SK-N-SH (cell line): ENCODE measurements around the gene ULK3. TPM values are rescaled to one million over a fixed set of nuclear protein-coding genes. Genes with fewer than 3 reads are reported as not detected.

Experiments used
- CTCF ChIA-PET: fragments of 300-600, 350-600 bp; formaldehyde crosslinking; extraction: SDS; loops from one replicate; lab custom pipeline; 2021; lab: Yijun Ruan, JAX
- POLR2A ChIA-PET: fragments of 350-600 bp; sonication (Branson Sonifier 250); formaldehyde crosslinking; extraction: SDS; loops from one replicate; lab custom pipeline; 2020; ENCODE audit warnings: antibody characterized with exemption, inconsistent platforms; lab: Yijun Ruan, JAX
- DNase-seq: peaks from one replicate; pipeline ENCODE4 v3.0.0; 2012
- H2AFZ ChIP-seq: fragments of 200-600 bp; sonication (generic); 2 replicates; pipeline ENCODE4 v1.8.1; 2016; ENCODE audit warnings: antibody characterized with exemption, mild to moderate bottlenecking, low read depth
- H3F3A ChIP-seq: fragments of 200-600 bp; sonication (generic); replicated peaks from 2 replicates; pipeline ENCODE3; 2016; ENCODE audit warnings: antibody characterized with exemption, mild to moderate bottlenecking; ENCODE audit not compliant: insufficient read depth
- H3K27ac ChIP-seq, 2 experiments: fragments of 200-500 bp in 1 of 2; fragments of 200-600 bp in 1 of 2; sonication (Bioruptor generic) in 1 of 2; sonication (generic), shearing (Covaris generic) in 1 of 2; 2 replicates each; pipeline versions ENCODE4 v1.5.1 to v1.6.1; 2014 to 2016; ENCODE audit warnings: low read depth in 2 of 2, inconsistent platforms in 1 of 2, low read length in 1 of 2, mild to moderate bottlenecking in 1 of 2, mixed read lengths in 1 of 2
- H3K27me3 ChIP-seq: fragments of 200-600 bp; sonication (generic), shearing (Covaris generic); 2 replicates; pipeline ENCODE4 v1.6.1; 2016; ENCODE audit warnings: mixed run types; ENCODE audit not compliant: insufficient read depth
- H3K36me3 ChIP-seq, 2 experiments: fragments of 200-500 bp in 1 of 2; fragments of 200-600 bp in 1 of 2; sonication (Bioruptor generic) in 1 of 2; sonication (generic) in 1 of 2; replicated peaks in 1 of 2; 2 replicates each; pipeline versions ENCODE3 to v1.5.1; 2014 to 2016; ENCODE audit warnings: low read length in 1 of 2, mild to moderate bottlenecking in 1 of 2; ENCODE audit not compliant: insufficient read depth in 2 of 2, control insufficient read depth in 1 of 2
- H3K4me1 ChIP-seq, 2 experiments: fragments of 200-500 bp in 1 of 2; fragments of 200-600 bp in 1 of 2; sonication (Bioruptor generic) in 1 of 2; sonication (generic), shearing (Covaris generic) in 1 of 2; 2 replicates each; pipeline versions ENCODE4 v1.5.1 to v1.6.1; 2014 to 2016; ENCODE audit warnings: low read depth in 1 of 2, low read length in 1 of 2, mixed run types in 1 of 2; ENCODE audit not compliant: insufficient read depth in 2 of 2, control insufficient read depth in 1 of 2
- H3K4me2 ChIP-seq: fragments of 200-600 bp; sonication (generic), shearing (Covaris generic); 2 replicates; pipeline ENCODE4 v1.6.1; 2017; ENCODE audit warnings: mixed run types
- H3K4me3 ChIP-seq, 2 experiments: fragments of 200-500 bp in 1 of 2; fragments of 200-600 bp in 1 of 2; sonication (Bioruptor generic) in 1 of 2; sonication (generic), shearing (Covaris generic) in 1 of 2; 2 replicates each; pipeline versions ENCODE4 v1.5.1 to v1.8.1; 2014 to 2016; ENCODE audit warnings: low read depth in 2 of 2, inconsistent platforms in 1 of 2, low read length in 1 of 2, mild to moderate bottlenecking in 1 of 2, mixed read lengths in 1 of 2, moderate library complexity in 1 of 2
- H3K79me2 ChIP-seq: fragments of 200-600 bp; sonication (generic); 2 replicates; pipeline ENCODE4 v1.8.1; 2017; ENCODE audit warnings: mild to moderate bottlenecking; ENCODE audit not compliant: insufficient read depth
- H3K9ac ChIP-seq: fragments of 200-600 bp; sonication (generic); 2 replicates; pipeline ENCODE4 v1.6.1; 2017; ENCODE audit warnings: mixed run types
- H3K9me2 ChIP-seq: fragments of 200-600 bp; sonication (generic); 2 replicates; pipeline ENCODE4 v1.6.1; 2017; ENCODE audit warnings: mixed run types
- H3K9me3 ChIP-seq: fragments of 200-600 bp; sonication (generic); 2 replicates; pipeline ENCODE4 v1.6.1; 2017; ENCODE audit warnings: mixed run types, mild to moderate bottlenecking, moderate library complexity
- H4K20me1 ChIP-seq: fragments of 200-600 bp; sonication (generic); 2 replicates; pipeline ENCODE4 v1.6.1; 2017; ENCODE audit warnings: mild to moderate bottlenecking, mixed run types; ENCODE audit not compliant: insufficient read depth
- EP300 ChIP-seq, 2 experiments: IDR thresholded peaks; 2 replicates each; pipeline versions ENCODE4 v1.4.0 to v1.6.1; 2012; ENCODE audit warnings: borderline replicate concordance in 1 of 2, low read depth in 1 of 2, low read length in 1 of 2
- FOSL2 ChIP-seq: IDR thresholded peaks from 2 replicates; pipeline ENCODE4 v1.4.0; 2012; ENCODE audit warnings: low read depth, mild to moderate bottlenecking, moderate library complexity, borderline replicate concordance
- FOXJ3 ChIP-seq: sonication (generic); formaldehyde crosslinking; IDR thresholded peaks from 2 replicates; pipeline ENCODE4 v1.5.1; 2020; ENCODE audit warnings: mild to moderate bottlenecking, missing genetic modification reagents
- FOXM1 ChIP-seq: IDR thresholded peaks from 2 replicates; pipeline ENCODE4 v1.4.0; 2012; ENCODE audit warnings: low read depth, mild to moderate bottlenecking
- IRF3 ChIP-seq: fragments of 150-350 bp; IDR thresholded peaks from 2 replicates; pipeline ENCODE4 v1.6.1; 2016; ENCODE audit warnings: mild to moderate bottlenecking, low read depth, low read length
- JUND ChIP-seq: IDR thresholded peaks from 2 replicates; pipeline ENCODE4 v1.4.0; 2012
- MXI1 ChIP-seq: IDR thresholded peaks from 2 replicates; pipeline ENCODE4 v1.6.1; 2012; ENCODE audit warnings: mild to moderate bottlenecking, low read depth, low read length, improper control_type of control experiment
- NRF1 ChIP-seq: IDR thresholded peaks from 2 replicates; pipeline ENCODE4 v1.6.1; 2012; ENCODE audit warnings: low read depth, mild to moderate bottlenecking, low read length
- PBX3 ChIP-seq: IDR thresholded peaks from 2 replicates; pipeline ENCODE4; 2012
- POLR2AphosphoS5 ChIP-seq: IDR thresholded peaks from 2 replicates; pipeline ENCODE4 v1.6.1; 2012; ENCODE audit warnings: low read depth, low read length
- REST ChIP-seq: IDR thresholded peaks from 2 replicates; pipeline ENCODE4 v1.6.1; 2012; ENCODE audit warnings: mild to moderate bottlenecking, low read depth, low read length, moderate library complexity
- SIN3A ChIP-seq: IDR thresholded peaks from 2 replicates; pipeline ENCODE4 v1.6.1; 2012; ENCODE audit warnings: low read depth, mild to moderate bottlenecking, low read length, moderate library complexity, borderline replicate concordance
- TCF12 ChIP-seq: IDR thresholded peaks from 2 replicates; pipeline ENCODE4 v1.4.0; 2012
- WGBS: methylation state at CpG from one replicate; pipeline ENCODE4 v1.1.6; 2017; ENCODE audit warnings: low lambda C conversion rate; 5-methylcytosine and 5-hydroxymethylcytosine counted together
- polyA plus RNA-seq, 3 experiments: library from polyadenylated mRNA; depleted of rRNA; stranded (reverse); fragments of >200 nt; gene quantifications; 2 replicates each; pipeline ENCODE4 v1.2.3, GENCODE V29; 2012
- TF ChIP-seq, protein P1 (sequence below): fragments of 150-350 bp; IDR thresholded peaks from 2 replicates; pipeline ENCODE4 v1.6.1; 2017; ENCODE audit warnings: antibody characterized with exemption, low read length, low read depth, borderline replicate concordance
- TF ChIP-seq, protein P2 (sequence below): fragments of 200-600 bp; sonication (generic); IDR thresholded peaks from 2 replicates; pipeline ENCODE4 v1.6.1; 2017; ENCODE audit warnings: antibody characterized with exemption, mild to moderate bottlenecking, moderate library complexity

Gene ULK3
- polyA plus RNA-seq, 1 of the 3 experiments (the other 2 are of a cell fraction) = 41.3 TPM

DNA sequence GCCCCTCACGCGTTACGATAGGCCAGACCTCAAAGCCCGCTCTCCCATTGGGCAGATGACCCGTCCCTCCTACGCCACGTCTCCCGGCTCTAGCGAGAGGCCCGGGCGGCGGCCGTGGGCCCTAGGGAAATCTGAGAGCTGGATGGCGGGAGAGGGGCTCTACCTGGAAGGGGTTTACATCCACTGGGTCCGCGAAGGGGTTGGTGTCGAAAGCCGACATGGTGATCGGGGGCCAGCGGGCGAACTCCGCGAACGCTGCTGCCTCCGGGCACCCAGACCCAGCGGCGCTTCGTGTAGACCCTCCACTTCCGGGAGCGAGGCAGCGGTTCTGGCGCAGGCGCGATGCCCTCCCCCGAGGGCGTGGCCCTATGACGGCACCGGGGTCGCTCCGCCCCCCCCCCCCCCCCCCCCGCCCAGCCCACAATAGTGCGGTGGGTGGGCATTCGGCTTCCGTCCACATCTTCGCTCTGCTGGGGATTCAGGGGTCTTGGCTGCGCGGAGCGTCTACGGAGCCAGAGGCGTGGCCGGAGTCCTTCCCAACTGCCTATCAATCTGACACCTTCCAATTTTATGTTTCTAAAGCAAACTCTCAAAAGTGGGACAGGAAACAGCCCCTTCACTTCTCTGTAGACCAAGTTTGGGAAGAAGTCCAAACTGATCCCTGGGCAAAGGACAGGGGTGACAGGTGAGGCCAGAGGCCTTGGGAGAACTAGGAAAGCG, 30.2 kb upstream of the ULK3 start, which contains the start of gene SCAMP2 (continued):
- TF ChIP-seq, protein P1, sequence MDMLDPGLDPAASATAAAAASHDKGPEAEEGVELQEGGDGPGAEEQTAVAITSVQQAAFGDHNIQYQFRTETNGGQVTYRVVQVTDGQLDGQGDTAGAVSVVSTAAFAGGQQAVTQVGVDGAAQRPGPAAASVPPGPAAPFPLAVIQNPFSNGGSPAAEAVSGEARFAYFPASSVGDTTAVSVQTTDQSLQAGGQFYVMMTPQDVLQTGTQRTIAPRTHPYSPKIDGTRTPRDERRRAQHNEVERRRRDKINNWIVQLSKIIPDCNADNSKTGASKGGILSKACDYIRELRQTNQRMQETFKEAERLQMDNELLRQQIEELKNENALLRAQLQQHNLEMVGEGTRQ = no peak
- TF ChIP-seq MXI1 (peak; percentile 69; the same call in 1 of the 2 replicates), FOXM1 (no peak), TCF12 (no peak), REST (no peak), SIN3A (no peak), POLR2AphosphoS5 (peak; percentile 96)

- Histone ChIP-seq H3K9me2 (no peaks in the 10 kb centered on the region), H3K27me3 (no peaks in the 10 kb centered on the region), H2AFZ (no peak overlapping the region; the same call in 1 of the 2 replicates), H3F3A (no peaks in the 10 kb centered on the region), H3K4me2 (peak overlapping the region; percentile 90), H3K27ac (peak overlapping the region; percentile 80 to 84; a peak in 2 of 4 replicates), H4K20me1 (peaks cover 30% of the 10 kb centered on the region), H3K36me3 (peaks cover 5 to 8% of the 10 kb centered on the region in 2 experiments), H3K4me1 (peaks cover 10 to 20% of the 10 kb centered on the region in 2 experiments; a peak in 2 of 4 replicates), H3K79me2 (peaks cover 52% of the 10 kb centered on the region), H3K9ac (peak overlapping the region; percentile 84), H3K4me3 (peak overlapping the region; percentile 72 to 88), H3K9me3 (no peaks in the 10 kb centered on the region)
- WGBS = 2% methylated on average over 11 of the region's 11 CpGs
- TF ChIP-seq, protein P2, sequence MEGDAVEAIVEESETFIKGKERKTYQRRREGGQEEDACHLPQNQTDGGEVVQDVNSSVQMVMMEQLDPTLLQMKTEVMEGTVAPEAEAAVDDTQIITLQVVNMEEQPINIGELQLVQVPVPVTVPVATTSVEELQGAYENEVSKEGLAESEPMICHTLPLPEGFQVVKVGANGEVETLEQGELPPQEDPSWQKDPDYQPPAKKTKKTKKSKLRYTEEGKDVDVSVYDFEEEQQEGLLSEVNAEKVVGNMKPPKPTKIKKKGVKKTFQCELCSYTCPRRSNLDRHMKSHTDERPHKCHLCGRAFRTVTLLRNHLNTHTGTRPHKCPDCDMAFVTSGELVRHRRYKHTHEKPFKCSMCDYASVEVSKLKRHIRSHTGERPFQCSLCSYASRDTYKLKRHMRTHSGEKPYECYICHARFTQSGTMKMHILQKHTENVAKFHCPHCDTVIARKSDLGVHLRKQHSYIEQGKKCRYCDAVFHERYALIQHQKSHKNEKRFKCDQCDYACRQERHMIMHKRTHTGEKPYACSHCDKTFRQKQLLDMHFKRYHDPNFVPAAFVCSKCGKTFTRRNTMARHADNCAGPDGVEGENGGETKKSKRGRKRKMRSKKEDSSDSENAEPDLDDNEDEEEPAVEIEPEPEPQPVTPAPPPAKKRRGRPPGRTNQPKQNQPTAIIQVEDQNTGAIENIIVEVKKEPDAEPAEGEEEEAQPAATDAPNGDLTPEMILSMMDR = no peak
- TF ChIP-seq PBX3 = no peak
- TF ChIP-seq FOSL2 = no peak
- no peak for TF ChIP-seq MXI1
- TF ChIP-seq FOXJ3 (CRISPR knock-in tag) = no peak
- TF ChIP-seq JUND = no peak
- no peak for TF ChIP-seq IRF3
- TF ChIP-seq EP300 (IDR thresholded peaks at IDR 0.05; ENCODE audit: borderline replicate concordance in 1 of 2, low read depth in 1 of 2, low read length in 1 of 2) = no peak
- TF ChIP-seq NRF1 = no peak
- TF ChIP-seq REST = no peak
- no peak for DNase-seq
- ChIA-PET CTCF (interaction anchor here (2.2 kb wide), 1 partner anchor 29 kb away, joined by 9 read pairs; no protein-coding TSS in a partner anchor), POLR2A (interaction anchor here (1.1 to 1.7 kb wide), 2 partner anchors 10 to 29 kb away, joined by 3 to 7 read pairs; no protein-coding TSS in a partner anchor)
Measured at GRCh38 chr15:74872702-74873035, 29.7 kb upstream of the ULK3 start.
